Activated CD4-positive, alpha-beta T cell treated with anti-CD3 and anti-CD28 coated beads, Interleukin-2, amount 10 ng/mL, durations not matched to agents 7 days and 5 days (primary cell): Measurements from ENCODE around the gene FBXW5. TPM values are rescaled to one million over a fixed set of nuclear protein-coding genes. Genes with fewer than 3 reads are reported as not detected.
A peak's percentile ranks its signal among the peaks of the same experiment; 100 is the strongest.

Source experiments
- CTCF ChIA-PET: fragments of 350-600 bp; sonication (Branson Sonifier 250); formaldehyde crosslinking; loops from one replicate; lab custom pipeline; 2021; ENCODE audit warnings: antibody characterized with exemption; lab: Charles Lee
- POLR2A ChIA-PET: fragments of 350-600 bp; sonication (Branson Sonifier 250); formaldehyde crosslinking; loops from one replicate; lab custom pipeline; 2021; ENCODE audit warnings: antibody characterized with exemption; lab: Charles Lee
- DNase-seq: peaks from one replicate; pipeline ENCODE4 v3.0.0-alpha.2; 2020
- H3K27ac Mint-ChIP-seq: one replicate; pipeline ENCODE4 v1.8.0; 2021; ENCODE audit warnings: mild to moderate bottlenecking, moderate library complexity, mixed read lengths
- H3K27me3 Mint-ChIP-seq: one replicate; pipeline ENCODE4 v1.8.0; 2021; ENCODE audit warnings: mixed read lengths
- H3K36me3 Mint-ChIP-seq: one replicate; pipeline ENCODE4 v1.8.0; 2021; ENCODE audit warnings: low read depth, mixed read lengths
- H3K4me1 Mint-ChIP-seq: one replicate; pipeline ENCODE4 v1.8.0; 2021; ENCODE audit warnings: mixed read lengths
- H3K4me3 Mint-ChIP-seq: one replicate; pipeline ENCODE4 v1.8.0; 2021; ENCODE audit warnings: mild to moderate bottlenecking, moderate library complexity, mixed read lengths
- H3K9me3 Mint-ChIP-seq: one replicate; pipeline ENCODE4 v1.8.0; 2021; ENCODE audit warnings: mixed read lengths
- total RNA-seq, 2 experiments: library from RNA; stranded (reverse); gene quantifications; one replicate each; pipeline ENCODE4 v1.2.3, GENCODE V29; 2021

FBXW5 gene
- total RNA-seq, 2 experiments from 2014 or later, result 116 to 123 TPM

GRCh38 chr9:136913701-136914438 lies 30.7 kb downstream of the FBXW5 start:
- H3K4me1 Mint-ChIP-seq, result peaks cover 3% of the 10 kb centered on the region
- no peak overlapping the region for H3K27ac Mint-ChIP-seq
- ChIA-PET POLR2A (no interaction called here), CTCF (no interaction called here)
- H3K27me3 Mint-ChIP-seq, result no peaks in the 10 kb centered on the region
- H3K9me3 Mint-ChIP-seq, result no peaks in the 10 kb centered on the region
- DNase-seq, result no peak
- no peak overlapping the region for H3K4me3 Mint-ChIP-seq
- H3K36me3 Mint-ChIP-seq, result peaks cover 33% of the 10 kb centered on the region

- H3K9me3 Mint-ChIP-seq, result no peaks in the 10 kb centered on the region
Measured at GRCh38 chr9:136910901-136911245, 33.7 kb downstream of the FBXW5 start.

GRCh38 chr9:136910197-136910900 lies 34.2 kb downstream of the FBXW5 start:
- Mint-ChIP-seq H3K36me3 (peaks cover 32% of the 10 kb centered on the region), H3K4me3 (no peak overlapping the region), H3K4me1 (no peaks in the 10 kb centered on the region), H3K9me3 (no peaks in the 10 kb centered on the region), H3K27me3 (no peaks in the 10 kb centered on the region), H3K27ac (no peak overlapping the region)
- ChIA-PET POLR2A (no interaction called here), CTCF (interaction anchor here (0.7 to 1.3 kb wide), 2 partner anchors 10 to 34 kb away, joined by 3 to 5 read pairs; partner anchors contain the start of gene FBXW5)
- DNase-seq, result no peak

More at GRCh38 chr9:136910901-136911245, 33.7 kb downstream of the FBXW5 start:
- H3K36me3 Mint-ChIP-seq, result peaks cover 32% of the 10 kb centered on the region
- H3K4me1 Mint-ChIP-seq, result no peaks in the 10 kb centered on the region
- H3K27ac Mint-ChIP-seq, result no peak overlapping the region
- no peaks in the 10 kb centered on the region for H3K27me3 Mint-ChIP-seq
- no peak overlapping the region for H3K4me3 Mint-ChIP-seq
- DNase-seq, result no peak
- CTCF ChIA-PET, result interaction anchor here (1.3 kb wide), 1 partner anchor 9 kb away, joined by 5 read pairs; no protein-coding TSS in a partner anchor
- POLR2A ChIA-PET, result no interaction called here

GRCh38 chr9:136907011-136907914 lies 37.3 kb downstream of the FBXW5 start:
- peaks cover 42% of the 10 kb centered on the region for H3K36me3 Mint-ChIP-seq
- H3K4me1 Mint-ChIP-seq, result peaks cover 14% of the 10 kb centered on the region
- no peak overlapping the region for H3K27ac Mint-ChIP-seq
- ChIA-PET POLR2A (no interaction called here), CTCF (interaction anchor here (1.2 to 2.2 kb wide), 5 partner anchors 11 to 45 kb away, joined by 3 to 6 read pairs (median 6); no protein-coding TSS in a partner anchor)
- H3K4me3 Mint-ChIP-seq, result no peak overlapping the region
- no peaks in the 10 kb centered on the region for H3K9me3 Mint-ChIP-seq
- no peaks in the 10 kb centered on the region for H3K27me3 Mint-ChIP-seq
- DNase-seq, result no peak

- Mint-ChIP-seq H3K36me3 (peaks cover 49% of the 10 kb centered on the region), H3K9me3 (no peaks in the 10 kb centered on the region), H3K27me3 (no peaks in the 10 kb centered on the region), H3K4me3 (no peak overlapping the region), H3K27ac (no peak overlapping the region), H3K4me1 (peaks cover 24% of the 10 kb centered on the region)
- no peak for DNase-seq
- CTCF ChIA-PET, result interaction anchor here (1.4 kb wide), 1 partner anchor 64 kb away, joined by 3 read pairs; the partner anchor contains the start of gene AJM1
- POLR2A ChIA-PET, result no interaction called here
Measured at GRCh38 chr9:136906266-136906665, 38.3 kb downstream of the FBXW5 start.

- Mint-ChIP-seq H3K9me3 (no peaks in the 10 kb centered on the region), H3K36me3 (peaks cover 62% of the 10 kb centered on the region), H3K4me1 (peaks cover 39% of the 10 kb centered on the region), H3K27ac (peak overlapping the region; percentile 95), H3K27me3 (no peaks in the 10 kb centered on the region), H3K4me3 (no peak overlapping the region)
- DNase-seq, result no peak
- CTCF ChIA-PET, result interaction anchor here (1.0 to 2.3 kb wide), 5 partner anchors 16 to 363 kb away, joined by 3 to 12 read pairs (median 3); partner anchors contain the start of genes AJM1 and TRAF2
- POLR2A ChIA-PET, result no interaction called here
Measured at GRCh38 chr9:136903041-136903554, 41.4 kb downstream of the FBXW5 start.

GRCh38 chr9:136902259-136902821 lies 42.2 kb downstream of the FBXW5 start:
- DNase-seq, result peak; percentile 74
- H3K4me3 Mint-ChIP-seq, result peak overlapping the region; percentile 63
- H3K36me3 Mint-ChIP-seq, result peaks cover 59% of the 10 kb centered on the region
- peaks cover 39% of the 10 kb centered on the region for H3K4me1 Mint-ChIP-seq
- H3K27ac Mint-ChIP-seq, result peak overlapping the region; percentile 95
- ChIA-PET POLR2A (no interaction called here), CTCF (interaction anchor here (0.7 to 2.3 kb wide), 10 partner anchors 16 to 362 kb away, joined by 3 to 12 read pairs (median 3); partner anchors contain the start of genes AJM1 and TRAF2)
- no peaks in the 10 kb centered on the region for H3K9me3 Mint-ChIP-seq
- no peaks in the 10 kb centered on the region for H3K27me3 Mint-ChIP-seq

GRCh38 chr9:136901516-136902258 lies 42.9 kb downstream of the FBXW5 start:
- H3K4me3 Mint-ChIP-seq, result peak overlapping the region; percentile 63
- ChIA-PET CTCF (interaction anchor here (0.7 to 2.3 kb wide), 11 partner anchors 15 to 362 kb away, joined by 3 to 12 read pairs (median 3); partner anchors contain the start of genes AJM1 and TRAF2), POLR2A (no interaction called here)
- H3K9me3 Mint-ChIP-seq, result no peaks in the 10 kb centered on the region
- DNase-seq, result peak; percentile 79
- H3K4me1 Mint-ChIP-seq, result peaks cover 43% of the 10 kb centered on the region
- no peaks in the 10 kb centered on the region for H3K27me3 Mint-ChIP-seq
- peaks cover 55% of the 10 kb centered on the region for H3K36me3 Mint-ChIP-seq
- H3K27ac Mint-ChIP-seq, result peak overlapping the region; percentile 95

GRCh38 chr9:136900988-136901515 lies 43.5 kb downstream of the FBXW5 start:
- ChIA-PET POLR2A (no interaction called here), CTCF (interaction anchor here (0.5 to 2.3 kb wide), 6 partner anchors 14 to 128 kb away, joined by 3 to 12 read pairs (median 5); partner anchors contain the start of genes AJM1 and TRAF2)
- peaks cover 43% of the 10 kb centered on the region for H3K4me1 Mint-ChIP-seq
- no peak overlapping the region for H3K4me3 Mint-ChIP-seq
- peak overlapping the region; percentile 95 for H3K27ac Mint-ChIP-seq
- no peaks in the 10 kb centered on the region for H3K9me3 Mint-ChIP-seq
- H3K36me3 Mint-ChIP-seq, result peaks cover 52% of the 10 kb centered on the region
- no peaks in the 10 kb centered on the region for H3K27me3 Mint-ChIP-seq
- no peak for DNase-seq

- H3K4me1 Mint-ChIP-seq, result peaks cover 43% of the 10 kb centered on the region
- peaks cover 48% of the 10 kb centered on the region for H3K36me3 Mint-ChIP-seq
- H3K27ac Mint-ChIP-seq, result peak overlapping the region; percentile 83
- no peaks in the 10 kb centered on the region for H3K9me3 Mint-ChIP-seq
- DNase-seq, result no peak
- H3K4me3 Mint-ChIP-seq, result no peak overlapping the region
- no peaks in the 10 kb centered on the region for H3K27me3 Mint-ChIP-seq
- CTCF ChIA-PET, result interaction anchor here (0.5 kb wide), 1 partner anchor 76 kb away, joined by 3 read pairs; no protein-coding TSS in a partner anchor
- POLR2A ChIA-PET, result no interaction called here
Measured at GRCh38 chr9:136900556-136900955, 44.0 kb downstream of the FBXW5 start.

- DNase-seq, result no peak
- ChIA-PET POLR2A (interaction anchor here (0.6 kb wide), 1 partner anchor 20 kb away, joined by 3 read pairs; no protein-coding TSS in a partner anchor), CTCF (interaction anchor here (1.3 to 4.3 kb wide), 4 partner anchors 9 to 135 kb away, joined by 3 to 15 read pairs (median 4); partner anchors contain the start of genes FBXW5 and TRAF2)
- Mint-ChIP-seq H3K4me1 (peaks cover 45% of the 10 kb centered on the region), H3K27ac (peak overlapping the region; percentile 19), H3K36me3 (peaks cover 44% of the 10 kb centered on the region), H3K4me3 (no peak overlapping the region), H3K9me3 (no peaks in the 10 kb centered on the region), H3K27me3 (no peaks in the 10 kb centered on the region)
Measured at GRCh38 chr9:136899196-136899595, 45.3 kb downstream of the FBXW5 start.
